Activated CD4-positive, alpha-beta T cell treated with anti-CD3 and anti-CD28 coated beads, Interleukin-2, amount 50 U/mL, for 1 hour (primary cell): ENCODE data around the gene SLC22A8.
"Not testable (repeated sequence)": the region's sequence is repeated elsewhere in the genome, so short reads cannot be mapped to it uniquely, and the experiment has no call there.

Experiments
- DNase-seq: peaks from one replicate; pipeline ENCODE4 v3.0.0-alpha.2; 2020

SLC22A8 gene, protein sequence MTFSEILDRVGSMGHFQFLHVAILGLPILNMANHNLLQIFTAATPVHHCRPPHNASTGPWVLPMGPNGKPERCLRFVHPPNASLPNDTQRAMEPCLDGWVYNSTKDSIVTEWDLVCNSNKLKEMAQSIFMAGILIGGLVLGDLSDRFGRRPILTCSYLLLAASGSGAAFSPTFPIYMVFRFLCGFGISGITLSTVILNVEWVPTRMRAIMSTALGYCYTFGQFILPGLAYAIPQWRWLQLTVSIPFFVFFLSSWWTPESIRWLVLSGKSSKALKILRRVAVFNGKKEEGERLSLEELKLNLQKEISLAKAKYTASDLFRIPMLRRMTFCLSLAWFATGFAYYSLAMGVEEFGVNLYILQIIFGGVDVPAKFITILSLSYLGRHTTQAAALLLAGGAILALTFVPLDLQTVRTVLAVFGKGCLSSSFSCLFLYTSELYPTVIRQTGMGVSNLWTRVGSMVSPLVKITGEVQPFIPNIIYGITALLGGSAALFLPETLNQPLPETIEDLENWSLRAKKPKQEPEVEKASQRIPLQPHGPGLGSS

DNA sequence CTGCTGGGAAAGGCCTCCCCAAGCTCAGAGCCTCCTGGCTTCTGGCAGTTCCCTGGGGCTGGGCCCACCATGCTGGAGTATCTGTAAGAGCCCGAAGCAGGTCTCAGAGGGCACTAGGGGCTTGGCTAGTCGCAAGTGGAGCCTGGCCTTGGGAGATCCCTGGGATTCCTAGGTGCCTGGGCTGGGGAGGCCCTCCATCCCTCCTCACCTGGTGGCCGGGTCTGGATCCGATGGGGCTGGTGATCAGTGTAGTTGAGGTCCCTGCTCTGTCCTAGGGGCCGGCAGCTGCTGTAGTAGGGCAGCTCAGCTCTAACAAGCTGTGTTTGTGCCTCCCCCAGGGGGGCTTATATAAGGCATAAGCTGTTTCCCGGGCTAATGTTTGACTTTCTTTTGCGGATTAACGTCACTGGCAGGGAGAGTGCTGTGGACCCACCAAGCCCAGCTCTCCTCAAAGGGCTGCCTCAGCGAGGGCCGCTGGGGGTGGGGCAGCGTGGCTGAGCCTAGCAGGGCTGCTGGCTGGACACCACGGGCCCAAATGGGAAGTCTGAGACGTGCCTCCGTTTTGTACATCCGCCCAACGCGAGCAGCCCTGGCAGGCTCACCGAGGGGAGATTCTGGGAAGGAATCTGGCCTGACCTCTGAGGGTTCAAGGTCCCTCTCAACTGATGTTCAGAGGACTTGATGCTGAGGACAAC lies at the start of gene SLC22A8:
Gene SLC22A8, minus strand, starts transcription at position 321 of the 695 bp plus-strand sequence. CDS start 883 bp downstream, outside the sequence.
- DNase-seq, result no peak

DNA sequence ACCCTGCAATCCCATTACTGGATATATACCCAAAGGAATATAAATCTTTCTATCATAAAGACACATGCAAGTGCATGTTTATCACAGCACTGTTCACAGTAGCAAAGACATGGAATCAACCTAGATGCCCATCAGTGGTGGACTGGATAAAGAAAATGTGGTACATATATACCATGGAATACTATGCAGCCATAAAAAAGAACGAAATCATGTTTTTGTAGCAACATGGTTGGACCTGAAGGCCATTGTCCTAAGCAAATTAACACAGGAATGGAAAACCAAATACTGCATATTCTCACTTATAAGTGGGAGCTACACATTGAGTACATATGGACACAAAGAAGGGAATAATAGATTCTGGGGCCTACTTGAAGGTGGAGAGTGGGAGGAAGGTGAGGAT lies 30.6 kb upstream of the SLC22A8 start:
- not testable (repeated sequence) for DNase-seq

DNA sequence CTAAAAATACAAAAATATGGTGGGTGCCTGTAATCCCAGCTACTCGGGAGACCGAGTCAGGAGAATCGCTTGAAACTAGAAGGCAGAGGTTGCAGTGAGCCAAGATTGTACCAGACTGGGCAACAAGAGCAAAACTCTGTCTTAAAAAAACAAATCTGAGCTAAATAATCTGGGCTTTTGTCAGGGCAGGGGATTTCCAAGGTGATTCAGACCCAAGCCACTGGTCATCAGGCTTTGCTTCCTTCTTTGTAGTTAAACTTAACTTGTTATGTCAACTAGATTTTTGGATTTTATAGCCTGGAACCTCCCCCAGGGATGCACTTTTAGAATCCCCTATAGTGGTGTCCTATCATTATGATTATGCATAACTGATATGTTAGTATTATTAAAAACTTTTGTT lies 27.0 kb upstream of the SLC22A8 start:
- no peak for DNase-seq

DNA sequence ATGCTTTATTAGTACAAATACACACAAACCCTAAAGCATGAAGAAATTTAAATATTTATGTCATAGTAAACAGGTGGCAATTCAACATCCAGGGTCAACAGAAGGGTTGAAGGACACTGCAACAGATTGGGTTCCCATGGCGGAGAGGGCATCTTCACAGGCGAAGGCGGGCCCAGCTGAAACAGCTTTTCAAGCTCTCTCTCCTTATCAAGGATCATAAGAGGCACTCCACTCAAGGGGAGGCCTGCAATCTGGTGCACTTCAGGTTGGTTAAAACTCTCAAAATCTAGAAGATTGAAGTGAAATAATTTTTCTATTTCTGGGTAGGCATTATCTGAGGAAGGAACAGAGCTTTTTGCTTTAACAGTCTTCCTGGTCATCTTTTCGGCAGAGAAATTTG lies 16.8 kb upstream of the SLC22A8 start:
- no peak for DNase-seq

DNA sequence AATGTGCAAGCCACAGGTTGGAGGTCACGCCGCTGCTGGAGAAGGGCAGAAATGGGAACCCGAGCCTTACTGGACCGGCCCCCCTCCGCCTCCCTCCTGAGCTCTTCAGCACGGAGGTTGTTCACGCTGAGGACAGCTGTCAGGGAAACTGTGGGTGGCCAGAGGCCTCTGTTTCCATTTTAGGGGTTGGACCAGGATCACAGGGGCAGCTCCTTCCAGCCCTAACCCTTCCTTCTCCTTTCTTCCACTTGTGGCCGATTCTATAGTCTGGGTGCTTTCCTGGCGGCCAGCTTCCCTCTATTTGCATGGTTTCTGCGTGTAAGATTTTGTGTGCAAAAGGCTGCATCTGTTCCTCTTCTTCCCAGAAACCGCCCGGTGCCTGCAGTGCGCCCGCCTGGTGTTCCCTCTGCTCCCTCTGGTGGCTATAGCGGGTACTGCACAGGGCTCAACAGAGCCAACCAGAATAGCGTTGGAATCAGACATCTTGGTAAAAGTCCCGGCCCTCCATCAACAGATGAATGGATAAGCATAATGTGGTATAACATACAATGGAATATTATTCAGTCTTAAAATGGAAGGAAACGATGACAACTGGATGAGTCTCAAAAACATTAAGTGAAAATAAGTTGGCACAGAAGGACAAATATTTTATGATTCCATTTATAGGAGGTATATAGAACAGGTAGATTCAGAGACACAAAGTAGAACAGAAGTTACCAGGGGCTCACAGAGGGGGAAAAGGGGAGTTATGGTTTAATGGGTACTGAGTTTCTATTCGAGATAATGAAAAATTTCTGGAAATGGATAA lies 8.4 kb upstream of the SLC22A8 start:
- DNase-seq, result peak; percentile 85

DNA sequence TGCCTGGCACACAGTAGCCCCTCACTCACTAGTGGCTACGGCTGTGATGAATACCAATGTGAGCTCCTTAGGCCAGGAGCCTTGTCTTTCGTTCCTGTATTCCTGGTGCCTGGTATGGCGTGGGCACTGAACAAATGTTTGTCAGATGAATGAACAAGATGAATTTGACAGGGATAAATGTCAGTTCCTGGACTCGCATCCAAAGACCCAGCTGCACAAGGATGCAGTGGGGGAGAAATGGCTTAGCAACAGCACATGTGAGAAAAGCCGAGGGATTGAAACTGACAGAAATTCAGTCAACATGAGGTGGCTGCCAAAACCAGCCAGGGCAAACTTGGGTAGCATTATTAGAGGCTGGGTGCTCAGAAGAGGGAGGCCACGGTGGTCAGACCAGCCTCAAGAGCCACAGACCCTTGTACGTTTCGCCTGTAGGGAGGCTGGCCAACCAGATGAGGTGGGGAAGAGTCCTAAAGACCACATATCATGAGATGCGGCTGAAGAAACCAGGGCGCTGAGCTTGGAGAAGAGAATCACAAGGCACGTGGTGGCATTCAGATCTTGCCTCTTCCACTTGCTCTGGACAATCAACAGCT lies 7.7 kb upstream of the SLC22A8 start:
- no peak for DNase-seq

DNA sequence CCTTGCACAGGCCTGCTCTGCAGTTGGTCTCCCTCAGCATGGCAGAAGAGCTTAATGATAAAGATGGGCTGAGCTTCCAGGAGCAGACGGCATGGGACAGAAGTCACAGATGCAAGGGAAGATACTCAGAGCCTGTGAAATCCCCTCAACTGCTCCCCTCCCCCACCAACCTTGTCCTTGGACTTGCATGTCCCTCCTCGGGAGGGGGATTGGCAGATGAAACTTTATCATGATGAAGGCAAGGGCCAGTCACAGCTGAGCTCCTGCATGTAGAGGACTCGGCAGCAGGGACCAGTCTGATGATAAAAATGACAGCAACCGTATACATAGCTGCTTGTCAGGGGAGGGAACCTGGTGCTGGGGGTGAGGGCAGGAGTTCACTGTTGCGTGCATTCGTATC lies 6.8 kb upstream of the SLC22A8 start:
- DNase-seq, result no peak

DNA sequence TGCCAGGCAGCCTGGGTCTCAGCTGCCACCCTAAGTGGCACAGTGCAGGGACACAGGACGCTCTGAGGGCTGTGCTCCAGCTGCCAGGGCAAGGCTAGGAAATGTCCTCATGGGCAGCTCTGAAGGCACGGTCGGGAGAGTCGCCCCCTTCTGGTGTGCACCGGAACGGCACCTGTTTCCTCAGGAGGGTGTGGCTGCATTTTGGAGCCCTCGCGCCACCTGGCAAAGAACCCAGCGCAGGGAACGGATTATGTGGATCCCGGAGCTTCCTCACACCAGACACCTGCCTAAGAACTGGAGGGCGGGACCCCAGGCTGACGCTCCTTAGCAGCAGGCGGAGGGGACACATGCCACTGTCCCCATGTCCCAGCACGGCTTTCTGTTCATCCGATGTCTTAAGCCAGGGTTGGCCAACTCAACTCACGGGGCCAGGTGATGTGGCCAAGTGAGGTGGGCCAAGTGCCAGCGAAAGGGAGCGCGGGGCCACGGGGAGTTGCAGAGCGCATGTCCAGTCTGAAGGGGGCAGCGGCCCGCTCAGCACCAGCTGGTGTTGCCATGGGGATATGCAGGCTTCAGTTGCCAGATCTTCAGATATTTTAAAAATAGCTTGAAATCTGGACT lies 5.1 kb upstream of the SLC22A8 start:
- DNase-seq, result peak; percentile 7

DNA sequence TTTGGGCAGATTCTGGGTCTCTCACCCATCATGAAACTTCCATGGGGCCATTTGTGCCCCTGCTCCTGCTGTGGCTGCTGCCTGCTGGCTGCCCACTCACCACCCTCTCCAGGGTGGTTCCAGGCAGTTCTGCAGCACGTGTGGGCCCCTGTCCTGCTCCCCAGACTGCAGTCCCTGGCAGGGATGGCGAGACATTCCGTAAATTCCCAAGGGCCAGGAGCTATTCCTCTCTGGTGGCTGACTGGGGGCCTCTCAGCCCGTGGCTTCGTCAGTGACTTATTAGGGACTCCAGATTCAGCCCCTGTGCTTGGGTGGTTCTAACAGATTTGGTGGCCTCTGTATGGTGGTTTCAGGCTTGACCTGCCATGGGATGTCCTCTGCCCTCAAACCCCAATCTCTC lies 3.9 kb upstream of the SLC22A8 start:
- no peak for DNase-seq

DNA sequence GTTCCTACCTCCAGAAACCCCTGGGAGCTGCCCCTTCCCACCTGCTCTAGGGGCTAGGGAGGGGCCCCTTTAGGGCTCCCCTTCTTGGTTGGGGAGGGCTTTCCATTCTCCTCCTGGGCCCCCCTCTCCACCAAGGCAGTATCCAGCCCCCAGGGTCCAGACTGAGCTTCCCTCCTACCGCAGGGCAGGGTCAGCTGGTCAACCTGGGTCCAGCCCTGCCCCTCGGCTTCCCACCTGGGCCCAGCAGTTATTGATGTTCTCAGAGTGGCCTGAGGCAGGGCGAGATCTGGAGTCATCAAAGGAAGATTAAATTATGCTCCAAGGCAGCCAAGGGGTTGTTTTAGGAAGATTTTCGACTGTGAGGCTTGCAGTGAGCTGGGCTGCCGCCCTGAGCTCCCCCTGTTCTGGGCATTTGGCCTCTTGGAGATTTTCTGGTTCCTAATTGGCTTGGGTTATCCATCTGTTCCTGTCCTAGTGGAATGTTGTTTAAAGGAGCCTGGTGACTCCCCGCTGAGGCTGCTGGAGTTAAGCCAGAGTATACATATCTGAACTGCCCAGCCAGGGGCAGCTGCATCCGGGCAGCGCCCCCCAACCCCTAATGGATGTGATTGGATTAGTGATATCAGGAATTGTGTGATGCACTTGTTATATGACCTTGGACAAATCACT lies 1.8 kb upstream of the SLC22A8 start:
- no peak for DNase-seq

DNA sequence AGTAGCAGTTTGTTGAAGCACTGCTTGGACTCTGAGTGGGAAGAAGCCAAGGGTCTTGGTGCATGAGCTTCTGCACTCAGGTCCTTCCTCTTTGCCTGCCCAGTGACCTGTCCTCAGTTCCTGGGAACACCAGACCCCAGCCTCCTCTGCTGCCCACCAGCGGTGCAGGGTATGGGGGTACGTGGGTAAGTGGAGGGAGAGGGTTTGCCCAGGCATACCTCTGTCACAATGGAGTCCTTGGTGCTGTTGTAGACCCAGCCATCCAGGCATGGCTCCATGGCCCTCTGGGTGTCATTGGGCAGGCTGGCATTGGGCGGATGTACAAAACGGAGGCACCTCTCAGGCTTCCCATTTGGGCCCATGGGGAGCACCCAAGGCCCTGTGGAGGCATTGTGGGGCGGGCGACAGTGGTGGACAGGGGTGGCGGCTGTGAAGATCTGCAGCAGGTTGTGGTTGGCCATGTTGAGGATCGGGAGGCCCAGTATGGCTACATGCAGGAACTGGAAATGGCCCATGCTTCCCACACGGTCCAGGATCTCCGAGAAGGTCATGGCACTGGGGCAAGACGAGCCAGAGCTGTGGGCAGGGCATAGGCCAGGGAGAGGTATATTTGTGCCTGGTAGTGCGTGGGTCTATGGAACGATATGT lies 1.1 kb downstream of the SLC22A8 start:
- DNase-seq, result no peak

DNA sequence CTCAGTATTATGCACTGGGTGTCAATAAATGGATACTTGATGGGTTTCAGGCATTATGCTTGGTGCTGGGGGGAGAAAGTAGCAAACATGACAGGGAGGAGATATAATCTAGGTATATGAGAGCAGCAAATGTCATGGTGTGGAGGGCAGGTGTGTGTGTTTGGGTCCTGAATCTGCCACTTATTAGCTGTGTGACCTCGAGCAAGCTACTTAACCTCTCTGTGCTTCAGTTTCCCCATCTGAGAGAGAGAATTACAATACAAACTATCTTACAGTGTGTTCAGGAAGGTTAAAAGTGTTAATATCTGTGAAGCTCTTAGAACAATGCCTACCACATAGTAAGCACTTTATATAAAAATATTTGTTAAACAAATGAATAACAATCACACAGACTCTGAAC lies 2.8 kb downstream of the SLC22A8 start:
- no peak for DNase-seq

DNA sequence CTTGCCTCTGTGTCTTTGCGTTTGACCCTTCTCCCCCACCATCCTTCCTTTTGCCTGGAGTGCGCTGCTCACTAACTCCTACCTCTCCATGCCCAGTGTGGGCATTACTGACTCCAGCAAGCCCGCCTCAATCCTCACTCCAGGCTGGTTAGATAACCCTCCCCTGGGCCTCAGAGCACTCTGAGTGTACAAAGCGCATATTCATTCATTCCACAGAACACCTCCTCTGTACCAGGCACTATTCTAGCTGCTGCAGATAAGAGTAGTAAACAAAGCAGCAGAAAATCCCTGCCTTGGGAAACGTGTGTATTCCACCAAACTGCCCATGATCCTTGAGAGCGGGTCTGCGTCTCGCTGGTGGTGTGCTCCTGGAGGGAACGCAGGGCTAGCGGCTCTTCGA lies 3.2 kb downstream of the SLC22A8 start:
- DNase-seq, result no peak

DNA sequence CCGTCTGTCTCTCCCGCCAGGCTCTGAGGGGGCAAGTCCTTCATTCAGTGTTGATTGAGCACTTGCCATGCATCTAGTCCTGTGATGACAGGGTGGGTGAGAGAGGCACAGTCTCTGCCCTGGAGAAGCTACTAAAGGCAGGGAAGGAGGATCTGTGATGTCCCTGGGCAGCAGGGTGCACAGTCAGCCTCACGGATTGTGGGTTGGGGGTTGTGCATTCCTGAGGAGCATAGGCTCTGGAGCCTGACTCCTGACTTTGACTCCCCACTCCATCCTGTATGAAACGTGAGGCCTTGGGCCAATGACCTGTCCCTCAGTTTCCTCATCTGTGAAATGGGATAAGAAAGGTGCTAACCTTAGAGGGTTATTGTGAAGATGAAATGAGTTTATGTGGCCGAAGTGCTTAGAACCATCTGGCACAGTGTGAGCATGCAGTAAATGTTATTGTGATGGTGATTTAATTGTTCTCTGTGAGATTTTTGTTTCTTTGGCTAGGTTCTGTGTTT lies 4.7 kb downstream of the SLC22A8 start:
- no peak for DNase-seq

DNA sequence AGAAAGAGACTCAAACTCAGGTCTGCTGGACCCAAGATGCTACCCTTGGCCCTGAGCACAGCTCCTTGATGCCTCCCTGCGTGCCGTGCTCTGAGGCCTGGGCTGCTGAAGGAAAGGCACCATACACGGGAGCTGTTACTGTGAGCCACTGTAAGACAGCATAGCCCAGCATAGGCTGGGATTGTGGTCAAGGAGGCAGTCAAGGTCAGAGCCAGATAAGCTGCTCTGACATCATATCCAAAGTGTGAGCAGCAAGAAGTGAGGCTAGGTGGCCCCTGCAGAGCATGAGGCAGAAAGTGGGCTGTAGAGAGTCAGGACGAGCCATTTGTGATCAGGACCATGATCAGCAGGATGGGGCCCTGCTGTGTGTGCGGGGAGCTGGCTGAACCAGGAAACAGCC lies 7.7 kb downstream of the SLC22A8 start:
- no peak for DNase-seq

DNA sequence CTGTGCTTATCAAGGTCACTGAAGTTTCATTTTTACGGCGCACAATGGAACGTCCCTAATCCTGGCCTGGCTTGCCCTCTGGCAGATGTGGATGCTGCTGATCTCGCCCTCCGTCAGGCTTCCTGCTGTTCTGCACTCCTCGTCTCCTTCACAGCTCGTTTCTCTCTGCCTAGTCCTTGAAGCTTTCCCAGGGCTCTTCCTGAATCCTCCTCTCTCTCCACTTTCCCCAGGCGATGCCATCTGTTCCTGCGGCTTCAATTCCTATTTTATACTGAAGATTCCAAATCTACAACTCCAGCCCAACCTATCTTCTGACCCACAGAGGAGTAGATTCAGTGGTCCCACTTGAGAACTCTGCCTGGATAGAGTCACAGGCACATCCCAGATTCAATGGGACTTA lies 14.2 kb downstream of the SLC22A8 start:
- DNase-seq, result no peak

DNA sequence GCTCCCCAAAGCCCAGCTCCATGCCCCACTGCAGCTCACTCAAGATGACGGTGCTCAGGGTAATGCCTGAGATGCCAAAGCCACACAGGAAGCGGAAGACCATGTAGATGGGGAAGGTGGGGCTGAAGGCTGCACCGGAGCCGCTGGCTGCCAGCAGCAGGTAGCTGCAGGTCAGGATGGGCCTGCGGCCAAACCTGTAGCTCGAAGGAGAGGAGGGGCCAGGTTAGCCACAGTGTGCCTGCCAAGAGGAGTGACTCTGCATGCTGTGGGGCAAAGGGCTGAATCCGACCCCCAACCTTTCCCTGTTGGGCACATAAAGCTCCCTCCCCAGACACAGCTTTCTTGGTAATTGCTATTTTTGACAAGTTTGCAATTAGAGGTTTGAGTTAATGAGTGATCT lies 16.0 kb downstream of the SLC22A8 start:
- no peak for DNase-seq

DNA sequence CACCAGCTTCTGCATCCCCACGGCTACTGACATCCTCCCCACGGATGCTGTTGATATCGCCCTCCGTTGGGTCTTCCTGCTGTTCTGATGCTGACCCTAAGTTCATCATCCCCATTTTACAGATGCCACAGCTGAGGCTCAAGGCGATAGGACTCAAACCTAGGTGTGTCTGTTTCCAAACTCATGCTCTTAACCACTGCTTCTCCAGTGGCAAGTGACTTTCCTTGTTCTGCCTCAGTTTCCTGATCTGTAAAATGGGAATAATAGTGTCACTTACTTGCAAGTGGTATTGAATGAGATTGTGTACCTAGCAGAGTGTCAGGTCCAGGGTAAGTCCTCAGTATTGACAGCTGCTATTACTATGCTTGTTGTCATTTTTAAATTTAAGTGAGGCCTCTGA lies 16.5 kb downstream of the SLC22A8 start:
- DNase-seq, result no peak

DNA sequence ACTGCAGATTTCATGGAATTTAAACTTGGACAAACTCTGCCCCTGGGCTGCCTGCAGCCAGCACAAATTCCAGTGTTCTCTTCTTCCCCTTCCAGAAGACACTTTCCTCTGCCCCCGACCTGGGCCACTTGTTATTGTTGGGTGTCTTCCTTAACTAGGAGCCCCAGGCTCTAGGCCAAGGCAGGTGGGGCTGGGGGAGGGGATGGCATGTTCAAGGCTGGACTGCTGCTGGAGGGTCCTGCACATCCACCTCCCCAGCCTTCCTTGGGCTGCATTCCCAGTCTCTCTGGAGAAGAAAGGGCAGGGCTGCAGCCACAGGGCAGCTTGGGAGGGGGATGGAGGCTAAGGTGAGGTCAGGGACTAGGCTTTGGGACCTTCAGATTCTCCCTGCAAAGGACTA lies 19.4 kb downstream of the SLC22A8 start:
- no peak for DNase-seq

DNA sequence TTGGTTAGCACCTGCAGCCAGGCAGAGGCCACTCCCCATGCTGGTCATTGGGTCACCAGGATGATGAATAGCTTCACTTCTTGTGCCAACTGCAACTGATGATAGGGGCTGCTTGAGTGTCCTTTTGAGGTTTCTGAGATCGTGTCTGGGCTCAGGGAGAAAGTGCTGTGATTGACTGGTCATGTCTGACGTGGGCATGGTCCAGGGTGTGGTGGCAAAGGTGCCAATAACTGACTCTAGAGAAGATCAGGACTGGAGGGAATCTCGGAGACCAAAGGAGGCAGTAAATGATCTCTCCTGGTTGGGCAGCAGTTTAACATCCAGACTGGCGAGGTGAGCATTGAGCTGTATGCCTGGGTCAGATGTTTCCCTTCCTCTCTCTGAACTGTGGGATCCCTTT lies 20.9 kb downstream of the SLC22A8 start:
- DNase-seq, result no peak

DNA sequence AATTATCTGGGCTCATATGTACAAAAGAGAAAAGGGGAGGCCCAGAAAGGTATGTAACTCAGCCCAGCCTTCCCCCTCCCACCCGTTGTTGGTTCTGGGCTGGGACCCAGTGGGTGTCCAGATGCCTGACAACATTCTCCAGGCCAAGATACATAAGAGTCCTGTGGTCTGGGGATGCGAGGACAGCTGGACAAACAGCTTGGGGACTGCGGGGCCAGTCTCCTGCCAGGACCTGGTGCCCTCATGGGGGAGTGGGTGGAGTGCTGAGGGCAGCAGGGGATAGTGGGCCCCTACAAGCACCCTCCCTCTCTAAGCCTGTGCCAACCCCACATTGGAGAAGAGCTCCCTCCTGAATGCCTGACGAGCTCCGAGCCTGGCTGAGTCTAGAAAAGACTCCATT lies 27.4 kb downstream of the SLC22A8 start:
- DNase-seq, result no peak
